MM.1S (cell line): ENCODE results near the gene SLC43A3.

ENCODE experiments used
- DNase-seq: peaks from one replicate; pipeline ENCODE4 v3.0.0-alpha.2; 2015
- H2AFZ ChIP-seq: fragments of 300-600 bp; sonication (generic); 2 replicates; pipeline ENCODE4 v1.6.0; 2016; ENCODE audit warnings: antibody characterized with exemption, low read length
- H3F3A ChIP-seq: fragments of 300-600 bp; sonication (generic); 2 replicates; pipeline ENCODE4 v1.6.1; 2016; ENCODE audit warnings: mild to moderate bottlenecking, antibody characterized with exemption, low read length, moderate library complexity, mixed read lengths; ENCODE audit not compliant: insufficient read depth
- H3K27ac ChIP-seq: fragments of 300-600 bp; sonication (generic); 2 replicates; pipeline ENCODE4 v1.5.1; 2016; ENCODE audit warnings: mild to moderate bottlenecking, low read length
- H3K27me3 ChIP-seq: fragments of 300-600 bp; sonication (generic); replicated peaks from 2 replicates; pipeline ENCODE4 v1.6.0; 2016; ENCODE audit warnings: low read length; ENCODE audit not compliant: insufficient read depth
- H3K36me3 ChIP-seq: fragments of 300-600 bp; sonication (generic); replicated peaks from 2 replicates; pipeline ENCODE4 v1.6.1; 2016; ENCODE audit warnings: mild to moderate bottlenecking, low read length, mixed read lengths; ENCODE audit not compliant: insufficient read depth
- H3K4me1 ChIP-seq: fragments of 300-600 bp; sonication (generic); 2 replicates; pipeline ENCODE4 v1.6.1; 2016; ENCODE audit warnings: low read length, mixed read lengths
- H3K4me2 ChIP-seq: fragments of 300-600 bp; sonication (generic); 2 replicates; pipeline ENCODE4 v1.6.0; 2016; ENCODE audit warnings: low read depth, low read length
- H3K4me3 ChIP-seq: fragments of 300-600 bp; sonication (generic); 2 replicates; pipeline ENCODE4 v1.5.1; 2016; ENCODE audit warnings: low read length, mixed read lengths
- H3K79me2 ChIP-seq: fragments of 300-600 bp; sonication (generic); 2 replicates; pipeline ENCODE4 v1.6.1; 2016; ENCODE audit warnings: mixed run types, low read length, mixed read lengths
- H3K9ac ChIP-seq: fragments of 300-600 bp; sonication (generic); 2 replicates; pipeline ENCODE4 v1.6.1; 2016; ENCODE audit warnings: low read length, mixed read lengths
- H3K9me2 ChIP-seq: fragments of 300-600 bp; sonication (generic); replicated peaks from 2 replicates; pipeline ENCODE4 v1.6.1; 2016; ENCODE audit warnings: mild to moderate bottlenecking, low read length, mixed read lengths; ENCODE audit not compliant: insufficient read depth
- H3K9me3 ChIP-seq: fragments of 300-600 bp; sonication (generic); replicated peaks from 2 replicates; pipeline ENCODE4 v1.6.1; 2016; ENCODE audit warnings: mild to moderate bottlenecking, low read length, mixed read lengths; ENCODE audit not compliant: insufficient read depth
- H4K20me1 ChIP-seq: fragments of 300-600 bp; sonication (generic); 2 replicates; pipeline ENCODE4 v1.6.1; 2016; ENCODE audit warnings: mild to moderate bottlenecking, low read length, moderate library complexity, mixed read lengths; ENCODE audit not compliant: insufficient read depth
- EZH2 ChIP-seq: fragments of 300-600 bp; sonication (generic); optimal IDR thresholded peaks from 2 replicates; pipeline ENCODE3; 2017; ENCODE audit warnings: low read depth, mild to moderate bottlenecking, antibody characterized with exemption, low read length, mixed read lengths
- EZH2phosphoT487 ChIP-seq: fragments of 300-600 bp; sonication (generic); IDR thresholded peaks from 2 replicates; pipeline ENCODE4 v1.6.1; 2018; ENCODE audit warnings: antibody characterized with exemption, low read length
- TF ChIP-seq, protein P1 (sequence below): fragments of 300-600 bp; sonication (generic); IDR thresholded peaks from 2 replicates; pipeline ENCODE4 v1.5.1; 2016; ENCODE audit warnings: antibody characterized with exemption, low read length, mixed read lengths

Gene SLC43A3

GRCh38 chr11:57444362-57445121 lies 17.6 kb upstream of the SLC43A3 start:
- H3K36me3 ChIP-seq = no peaks in the 10 kb centered on the region
- no peak overlapping the region for H3K4me2 ChIP-seq
- no peak for DNase-seq

GRCh38 chr11:57440744-57441414 lies 14.0 kb upstream of the SLC43A3 start:
- H3K4me3 ChIP-seq = no peak overlapping the region
- no peaks in the 10 kb centered on the region for H3K79me2 ChIP-seq
- no peaks in the 10 kb centered on the region for H3K36me3 ChIP-seq
- H3K4me2 ChIP-seq = no peak overlapping the region
- no peak overlapping the region for H3K27ac ChIP-seq
- TF ChIP-seq EZH2phosphoT487 (no peak), EZH2 (no peak)
- TF ChIP-seq, protein P1, sequence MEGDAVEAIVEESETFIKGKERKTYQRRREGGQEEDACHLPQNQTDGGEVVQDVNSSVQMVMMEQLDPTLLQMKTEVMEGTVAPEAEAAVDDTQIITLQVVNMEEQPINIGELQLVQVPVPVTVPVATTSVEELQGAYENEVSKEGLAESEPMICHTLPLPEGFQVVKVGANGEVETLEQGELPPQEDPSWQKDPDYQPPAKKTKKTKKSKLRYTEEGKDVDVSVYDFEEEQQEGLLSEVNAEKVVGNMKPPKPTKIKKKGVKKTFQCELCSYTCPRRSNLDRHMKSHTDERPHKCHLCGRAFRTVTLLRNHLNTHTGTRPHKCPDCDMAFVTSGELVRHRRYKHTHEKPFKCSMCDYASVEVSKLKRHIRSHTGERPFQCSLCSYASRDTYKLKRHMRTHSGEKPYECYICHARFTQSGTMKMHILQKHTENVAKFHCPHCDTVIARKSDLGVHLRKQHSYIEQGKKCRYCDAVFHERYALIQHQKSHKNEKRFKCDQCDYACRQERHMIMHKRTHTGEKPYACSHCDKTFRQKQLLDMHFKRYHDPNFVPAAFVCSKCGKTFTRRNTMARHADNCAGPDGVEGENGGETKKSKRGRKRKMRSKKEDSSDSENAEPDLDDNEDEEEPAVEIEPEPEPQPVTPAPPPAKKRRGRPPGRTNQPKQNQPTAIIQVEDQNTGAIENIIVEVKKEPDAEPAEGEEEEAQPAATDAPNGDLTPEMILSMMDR = no peak
- no peaks in the 10 kb centered on the region for H3K9me3 ChIP-seq
- no peaks in the 10 kb centered on the region for H3K27me3 ChIP-seq
- no peak overlapping the region for H3K9ac ChIP-seq
- no peak for DNase-seq
- no peak overlapping the region for H2AFZ ChIP-seq
- no peaks in the 10 kb centered on the region for H3K9me2 ChIP-seq
- H3K4me1 ChIP-seq = no peaks in the 10 kb centered on the region
- H4K20me1 ChIP-seq = no peaks in the 10 kb centered on the region
- H3F3A ChIP-seq = no peaks in the 10 kb centered on the region

More at GRCh38 chr11:57444362-57445121, 17.6 kb upstream of the SLC43A3 start:
- H2AFZ ChIP-seq = no peak overlapping the region
- H3K9me3 ChIP-seq = no peaks in the 10 kb centered on the region
- H3F3A ChIP-seq = no peaks in the 10 kb centered on the region
- H3K4me3 ChIP-seq = no peak overlapping the region
- no peaks in the 10 kb centered on the region for H3K9me2 ChIP-seq
- no peaks in the 10 kb centered on the region for H3K4me1 ChIP-seq
- TF ChIP-seq EZH2phosphoT487 (no peak), EZH2 (no peak)
- TF ChIP-seq, protein P1 = no peak
- no peaks in the 10 kb centered on the region for H4K20me1 ChIP-seq
- no peak overlapping the region for H3K27ac ChIP-seq
- no peaks in the 10 kb centered on the region for H3K79me2 ChIP-seq
- no peaks in the 10 kb centered on the region for H3K27me3 ChIP-seq
- no peak overlapping the region for H3K9ac ChIP-seq

DNA sequence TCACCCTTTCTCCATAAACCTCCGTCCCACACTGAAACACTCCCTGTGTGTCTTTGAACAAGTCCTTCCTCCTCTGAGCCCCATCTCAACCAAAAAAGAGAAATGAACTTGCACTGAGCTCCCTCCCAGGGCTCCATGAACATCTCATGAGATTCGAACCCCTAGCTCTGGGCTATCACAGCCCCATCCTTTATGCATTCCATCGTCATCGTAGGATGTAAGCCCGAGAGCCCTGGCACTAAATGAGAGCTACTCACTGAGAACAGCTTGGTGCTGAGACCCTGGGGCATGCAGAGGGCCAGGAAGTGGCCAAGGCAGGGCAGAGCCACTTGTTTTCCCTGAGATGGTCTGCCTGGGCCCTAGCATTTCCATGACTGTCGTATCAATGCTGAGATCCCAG lies 12.9 kb upstream of the SLC43A3 start:
- Histone ChIP-seq H3K27me3 (no peaks in the 10 kb centered on the region), H3K9ac (no peak overlapping the region), H3K9me3 (no peaks in the 10 kb centered on the region), H3K4me1 (no peaks in the 10 kb centered on the region), H3K4me2 (no peak overlapping the region), H3F3A (no peaks in the 10 kb centered on the region), H2AFZ (no peak overlapping the region), H3K79me2 (no peaks in the 10 kb centered on the region), H3K4me3 (no peak overlapping the region), H3K27ac (no peak overlapping the region), H3K9me2 (no peaks in the 10 kb centered on the region), H3K36me3 (no peaks in the 10 kb centered on the region), H4K20me1 (no peaks in the 10 kb centered on the region)
- DNase-seq = no peak
- TF ChIP-seq EZH2phosphoT487 (no peak), EZH2 (no peak)
- TF ChIP-seq, protein P1 = no peak
